Neuronal stem cell (in vitro differentiated cells): ENCODE results near the gene PHETA1.

ENCODE experiments used
- DNase-seq: peaks from one replicate; pipeline ENCODE4 v3.0.0-alpha.2; 2013; ENCODE audit warnings: low spot score
- H2AFZ ChIP-seq: one replicate; pipeline ENCODE4 v1.6.1; 2013; ENCODE audit warnings: mild to moderate bottlenecking, low read length, inconsistent platforms
- H2AK5ac ChIP-seq: 2 replicates; pipeline ENCODE4 v1.6.1; 2013; ENCODE audit warnings: low read depth, mild to moderate bottlenecking, inconsistent platforms, low read length, moderate library complexity, mixed read lengths
- H2BK120ac ChIP-seq: 2 replicates; pipeline ENCODE4 v1.6.1; 2013; ENCODE audit warnings: low read depth, mild to moderate bottlenecking, inconsistent platforms, low read length, moderate library complexity, mixed read lengths
- H2BK12ac ChIP-seq: one replicate; pipeline ENCODE4 v1.6.1; 2013; ENCODE audit warnings: low read length, inconsistent platforms
- H2BK15ac ChIP-seq: 2 replicates; pipeline ENCODE4 v1.6.1; 2013; ENCODE audit warnings: mild to moderate bottlenecking, low read length, inconsistent platforms, mixed read lengths
- H2BK5ac ChIP-seq: one replicate; pipeline ENCODE4 v1.6.1; 2013; ENCODE audit warnings: inconsistent platforms, mild to moderate bottlenecking, low read length, moderate library complexity
- H3K14ac ChIP-seq: one replicate; pipeline ENCODE4 v1.6.1; 2013; ENCODE audit warnings: low read length, inconsistent platforms
- H3K18ac ChIP-seq: 2 replicates; pipeline ENCODE4 v1.6.1; 2013; ENCODE audit warnings: low read length, inconsistent platforms
- H3K23ac ChIP-seq: 2 replicates; pipeline ENCODE4 v1.6.1; 2013; ENCODE audit warnings: low read depth, mild to moderate bottlenecking, mixed read lengths, low read length, inconsistent platforms; ENCODE audit not compliant: poor library complexity
- H3K27ac ChIP-seq: replicated peaks from 3 replicates; pipeline ENCODE4 v1.5.1; 2013; ENCODE audit warnings: low read length, inconsistent platforms
- H3K27me3 ChIP-seq, 3 experiments: 2 replicates each; pipeline ENCODE4 v1.6.1; 2013; ENCODE audit warnings: low read length in 3 of 3, mild to moderate bottlenecking in 2 of 3, inconsistent platforms in 1 of 3, low read depth in 1 of 3, mixed read lengths in 1 of 3, moderate library complexity in 1 of 3; ENCODE audit not compliant: control insufficient read depth in 3 of 3, insufficient read depth in 3 of 3
- H3K36me3 ChIP-seq, 2 donors: replicated peaks in 1 of 2; 2 replicates each; pipeline ENCODE4 v1.6.1; 2013; ENCODE audit warnings: low read length in 2 of 2; ENCODE audit not compliant: control insufficient read depth in 2 of 2, insufficient read depth in 2 of 2
- H3K4ac ChIP-seq: 2 replicates; pipeline ENCODE4 v1.6.1; 2013; ENCODE audit warnings: inconsistent platforms, mild to moderate bottlenecking, low read length, moderate library complexity
- H3K4me1 ChIP-seq, 2 donors: 1 replicate in 1 of 2; 2 replicates in 1 of 2; pipeline ENCODE4 v1.6.1; 2013; ENCODE audit warnings: low read length in 2 of 2, low read depth in 1 of 2; ENCODE audit not compliant: control insufficient read depth in 2 of 2, insufficient read depth in 1 of 2
- H3K4me2 ChIP-seq: one replicate; pipeline ENCODE4 v1.6.1; 2013; ENCODE audit warnings: mild to moderate bottlenecking, low read length, inconsistent platforms; ENCODE audit not compliant: insufficient read depth, poor library complexity, severe bottlenecking
- H3K4me3 ChIP-seq, 2 donors: 2 replicates each; pipeline ENCODE4 v1.5.1; 2013; ENCODE audit warnings: low read length in 2 of 2, mild to moderate bottlenecking in 2 of 2, inconsistent platforms in 1 of 2, moderate library complexity in 1 of 2
- H3K79me1 ChIP-seq: one replicate; pipeline ENCODE4 v1.6.1; 2013; ENCODE audit warnings: low read depth, mild to moderate bottlenecking, inconsistent platforms, low read length, moderate library complexity
- H3K9ac ChIP-seq: one replicate; pipeline ENCODE4 v1.6.1; 2013; ENCODE audit warnings: mild to moderate bottlenecking, low read depth, low read length, inconsistent platforms; ENCODE audit not compliant: poor library complexity
- H3K9me3 ChIP-seq, 2 donors: replicated peaks in 1 of 2; 2 replicates each; pipeline versions ENCODE3 to v1.6.1; 2013; ENCODE audit warnings: low read length in 2 of 2, mild to moderate bottlenecking in 2 of 2, inconsistent platforms in 1 of 2, low read depth in 1 of 2, mixed read lengths in 1 of 2, moderate library complexity in 1 of 2; ENCODE audit not compliant: control insufficient read depth in 2 of 2, insufficient read depth in 1 of 2
- H4K8ac ChIP-seq: one replicate; pipeline ENCODE4 v1.6.1; 2013; ENCODE audit warnings: low read depth, mild to moderate bottlenecking, inconsistent platforms, low read length, moderate library complexity
- H4K91ac ChIP-seq: one replicate; pipeline ENCODE4 v1.6.1; 2013; ENCODE audit warnings: low read length, low read depth, mild to moderate bottlenecking, inconsistent platforms; ENCODE audit not compliant: poor library complexity
- WGBS, 2 donors: extraction: QIAGEN DNeasy Blood & Tissue Kit; methylation state at CpG; one replicate each; pipeline ENCODE4 v1.1.7; 2013; ENCODE audit warnings: missing lambda C conversion rate in 2 of 2, mixed read lengths in 1 of 2; ENCODE audit not compliant: insufficient read length in 2 of 2, insufficient replicate concordance in 1 of 2; ENCODE audit errors: extremely low coverage in 2 of 2; 5-methylcytosine and 5-hydroxymethylcytosine counted together

The PHETA1 gene

GRCh38 chr12:111344254-111344875, 24.5 kb downstream of the PHETA1 start:
- Histone ChIP-seq H3K18ac (no peak overlapping the region), H3K9ac (no peak overlapping the region), H4K8ac (no peak overlapping the region), H3K27ac (no peak overlapping the region), H2BK12ac (no peak overlapping the region), H3K36me3 (peaks cover 0 to 3% of the 10 kb centered on the region in 2 donors), H2AFZ (no peak overlapping the region), H3K23ac (no peak overlapping the region), H2BK15ac (no peak overlapping the region), H3K9me3 (peaks cover 6 to 15% of the 10 kb centered on the region in 2 donors), H2AK5ac (no peak overlapping the region), H2BK120ac (no peak overlapping the region), H3K4me2 (no peak overlapping the region), H3K4me1 (no peaks in the 10 kb centered on the region), H3K27me3 (peaks cover 0 to 2% (median 0%) of the 10 kb centered on the region in 3 experiments), H2BK5ac (no peak overlapping the region), H3K4ac (no peak overlapping the region), H3K79me1 (no peaks in the 10 kb centered on the region), H3K4me3 (no peak overlapping the region), H4K91ac (no peak overlapping the region), H3K14ac (no peak overlapping the region)
- no peak for DNase-seq
- no CpG with 5 or more reads among the region's 4 CpGs for WGBS, 2 donors

GRCh38 chr12:111343181-111343580, 25.7 kb downstream of the PHETA1 start:
- no peak overlapping the region for H2AFZ ChIP-seq
- no peak overlapping the region for H3K23ac ChIP-seq
- H3K27ac ChIP-seq: no peak overlapping the region
- no peak overlapping the region for H2AK5ac ChIP-seq
- H3K27me3 ChIP-seq: peaks cover 0 to 1% (median 0%) of the 10 kb centered on the region in 3 experiments
- H2BK5ac ChIP-seq: no peak overlapping the region
- peaks cover 0 to under 1% of the 10 kb centered on the region in 2 donors for H3K36me3 ChIP-seq
- H3K79me1 ChIP-seq: peaks cover 2% of the 10 kb centered on the region
- no peaks in the 10 kb centered on the region for H3K4me1 ChIP-seq
- no peak overlapping the region for H3K4me3 ChIP-seq
- no peak overlapping the region for H2BK12ac ChIP-seq
- H2BK15ac ChIP-seq: no peak overlapping the region
- H2BK120ac ChIP-seq: no peak overlapping the region
- no peak overlapping the region for H4K91ac ChIP-seq
- H3K18ac ChIP-seq: no peak overlapping the region
- H3K9ac ChIP-seq: no peak overlapping the region
- WGBS, 2 donors: no CpG with 5 or more reads among the region's 1 CpG
- H3K4me2 ChIP-seq: no peak overlapping the region
- peaks cover 4 to 10% of the 10 kb centered on the region in 2 donors for H3K9me3 ChIP-seq
- DNase-seq: no peak
- H3K4ac ChIP-seq: no peak overlapping the region
- H4K8ac ChIP-seq: no peak overlapping the region
- no peak overlapping the region for H3K14ac ChIP-seq

GRCh38 chr12:111342376-111342775, 26.5 kb downstream of the PHETA1 start:
- no peak overlapping the region for H3K4me3 ChIP-seq
- no CpG with 5 or more reads among the region's 8 CpGs for WGBS, 2 donors

GRCh38 chr12:111341426-111342065, 27.3 kb downstream of the PHETA1 start:
- H4K91ac ChIP-seq: no peak overlapping the region
- no peaks in the 10 kb centered on the region for H3K4me1 ChIP-seq
- H3K18ac ChIP-seq: peak overlapping the region; percentile 64
- H3K4me3 ChIP-seq: no peak overlapping the region
- no peaks in the 10 kb centered on the region for H3K36me3 ChIP-seq
- no peak overlapping the region for H3K4me2 ChIP-seq
- H2BK5ac ChIP-seq: no peak overlapping the region
- H3K27ac ChIP-seq: no peak overlapping the region
- H2BK15ac ChIP-seq: no peak overlapping the region
- no peak overlapping the region for H2BK120ac ChIP-seq
- no peak overlapping the region for H3K4ac ChIP-seq
- H3K79me1 ChIP-seq: peaks cover 2% of the 10 kb centered on the region
- no CpG with 5 or more reads among the region's 20 CpGs for WGBS, 2 donors
- H3K9me3 ChIP-seq: no peaks in the 10 kb centered on the region
- no peak overlapping the region for H4K8ac ChIP-seq
- no peak overlapping the region for H2AFZ ChIP-seq
- no peak overlapping the region for H2BK12ac ChIP-seq
- H3K23ac ChIP-seq: no peak overlapping the region
- H3K27me3 ChIP-seq: no peaks in the 10 kb centered on the region
- no peak overlapping the region for H2AK5ac ChIP-seq
- no peak for DNase-seq
- no peak overlapping the region for H3K9ac ChIP-seq
- no peak overlapping the region for H3K14ac ChIP-seq

More at GRCh38 chr12:111342376-111342775, 26.5 kb downstream of the PHETA1 start:
- Histone ChIP-seq H3K4me1 (no peaks in the 10 kb centered on the region), H3K27me3 (no peaks in the 10 kb centered on the region), H3K4me2 (no peak overlapping the region), H3K9ac (no peak overlapping the region), H4K91ac (no peak overlapping the region), H3K9me3 (peaks cover 0 to 4% of the 10 kb centered on the region in 2 donors), H2AFZ (no peak overlapping the region), H2BK5ac (no peak overlapping the region), H3K79me1 (peaks cover 2% of the 10 kb centered on the region), H3K36me3 (no peaks in the 10 kb centered on the region), H2BK15ac (no peak overlapping the region), H3K4ac (no peak overlapping the region), H2AK5ac (no peak overlapping the region), H2BK120ac (no peak overlapping the region), H2BK12ac (no peak overlapping the region), H3K14ac (no peak overlapping the region), H3K23ac (no peak overlapping the region), H3K27ac (no peak overlapping the region), H4K8ac (no peak overlapping the region), H3K18ac (no peak overlapping the region)
- no peak for DNase-seq
